Calu3 (cell line): ENCODE results near the gene CLCNKB. TPM values are rescaled to one million over a fixed set of nuclear protein-coding genes. Genes with fewer than 3 reads are reported as not detected.

ENCODE experiments used
- BruUV-seq: library from RNA; stranded (reverse); fragments of 400-500 nt; replicated peaks from 2 replicates; lab custom pipeline; 2021; lab: Mats Ljungman, UMichigan
- CTCF ChIA-PET: fragments of 300-600 bp; sonication (Branson Sonifier 250); formaldehyde crosslinking; loops from one replicate; lab custom pipeline; 2022; ENCODE audit warnings: antibody characterized with exemption; lab: Charles Lee
- DNase-seq: peaks from one replicate; pipeline ENCODE4 v3.0.0; 2022
- H3K27ac Mint-ChIP-seq: one replicate; pipeline ENCODE4 v1.8.0; 2022; ENCODE audit warnings: mixed read lengths; ENCODE audit not compliant: unreplicated experiment
- H3K27me3 Mint-ChIP-seq: one replicate; pipeline ENCODE4 v1.8.0; 2022; ENCODE audit warnings: mixed read lengths; ENCODE audit not compliant: unreplicated experiment
- H3K36me3 Mint-ChIP-seq: one replicate; pipeline ENCODE4 v1.8.0; 2022; ENCODE audit warnings: mild to moderate bottlenecking, moderate library complexity, mixed read lengths; ENCODE audit not compliant: insufficient read depth, unreplicated experiment
- H3K4me1 Mint-ChIP-seq: one replicate; pipeline ENCODE4 v1.8.0; 2022; ENCODE audit warnings: mild to moderate bottlenecking, low read depth, mixed read lengths; ENCODE audit not compliant: unreplicated experiment
- H3K4me3 Mint-ChIP-seq: one replicate; pipeline ENCODE4 v1.8.0; 2022; ENCODE audit warnings: mild to moderate bottlenecking, low read depth, moderate library complexity, mixed read lengths; ENCODE audit not compliant: unreplicated experiment
- H3K9me3 Mint-ChIP-seq: one replicate; pipeline ENCODE4 v1.8.0; 2022; ENCODE audit warnings: low read depth, mixed read lengths; ENCODE audit not compliant: unreplicated experiment
- CTCF ChIP-seq: fragments of 200-600 bp; IDR thresholded peaks from one replicate; pipeline ENCODE4 v1.8.0; 2022; ENCODE audit warnings: antibody characterized with exemption; ENCODE audit not compliant: unreplicated experiment
- intact Hi-C: fragments of 100-400 bp; cut with micrococcal nuclease; formaldehyde crosslinking; loops from one replicate; pipeline ENCODE4 v1.10.0; 2022; ENCODE audit not compliant: unreplicated experiment
- total RNA-seq: library from RNA; stranded (reverse); gene quantifications from 2 replicates; pipeline ENCODE4 v1.2.3, GENCODE V29; 2022

Gene CLCNKB
- total RNA-seq, 1 experiment from 2014 or later = not detected

GRCh38 chr1:16088351-16088911 lies 44.8 kb downstream of the CLCNKB start:
- no peak for DNase-seq
- no peak for TF ChIP-seq CTCF
- BruUV-seq = no TSS peak
- intact Hi-C loops = no loop called here
- Mint-ChIP-seq H3K4me3 (no peak overlapping the region), H3K36me3 (no peaks in the 10 kb centered on the region), H3K27ac (no peak overlapping the region), H3K27me3 (no peaks in the 10 kb centered on the region), H3K9me3 (no peaks in the 10 kb centered on the region), H3K4me1 (peaks cover 10% of the 10 kb centered on the region)
- CTCF ChIA-PET = no interaction called here

DNA sequence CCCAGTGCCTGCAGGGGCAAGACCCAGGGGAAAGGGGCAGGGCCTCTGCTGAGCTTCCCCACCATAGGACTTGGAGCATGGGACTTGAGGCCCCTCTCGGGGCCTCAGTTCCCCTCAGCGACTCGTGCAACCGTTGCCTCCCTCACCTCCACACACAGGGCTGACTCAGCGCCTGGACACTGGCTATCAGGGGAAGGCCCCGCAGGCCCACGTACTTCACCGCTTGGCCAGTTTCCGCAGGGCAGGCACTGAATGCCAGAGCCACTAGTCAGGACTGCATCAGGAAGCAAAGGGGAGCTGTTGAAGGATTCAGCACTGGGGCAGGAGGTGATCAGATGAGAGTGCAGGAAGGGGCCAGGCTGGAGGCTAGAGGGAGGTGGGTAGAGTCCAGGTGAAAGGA lies 45.4 kb downstream of the CLCNKB start:
- no TSS peak for BruUV-seq
- DNase-seq = peak; percentile 62
- Mint-ChIP-seq H3K27ac (no peak overlapping the region), H3K4me3 (no peak overlapping the region), H3K9me3 (no peaks in the 10 kb centered on the region), H3K4me1 (peaks cover 10% of the 10 kb centered on the region), H3K27me3 (no peaks in the 10 kb centered on the region), H3K36me3 (no peaks in the 10 kb centered on the region)
- intact Hi-C loops = no loop called here
- CTCF ChIA-PET = interaction anchor here (0.5 kb wide), 1 partner anchor 29 kb away, joined by 3 read pairs; no protein-coding TSS in a partner anchor
- no peak for TF ChIP-seq CTCF

- BruUV-seq = no TSS peak
- Mint-ChIP-seq H3K27me3 (peaks cover 9% of the 10 kb centered on the region), H3K27ac (no peak overlapping the region), H3K4me3 (no peak overlapping the region), H3K9me3 (no peaks in the 10 kb centered on the region), H3K36me3 (no peaks in the 10 kb centered on the region), H3K4me1 (peaks cover 10% of the 10 kb centered on the region)
- TF ChIP-seq CTCF = no peak
- DNase-seq = no peak
- CTCF ChIA-PET = no interaction called here
- intact Hi-C loops = no loop called here
These were observed 46.7 kb downstream of the CLCNKB start for GRCh38 chr1:16090076-16090826.

- no peak overlapping the region for H3K4me3 Mint-ChIP-seq
- no peak for TF ChIP-seq CTCF
- peaks cover 20% of the 10 kb centered on the region for H3K27me3 Mint-ChIP-seq
- H3K36me3 Mint-ChIP-seq = peaks cover 1% of the 10 kb centered on the region
- BruUV-seq = no TSS peak
- peaks cover 10% of the 10 kb centered on the region for H3K4me1 Mint-ChIP-seq
- H3K9me3 Mint-ChIP-seq = no peaks in the 10 kb centered on the region
- H3K27ac Mint-ChIP-seq = no peak overlapping the region
- intact Hi-C loops = no loop called here
- DNase-seq = no peak
- CTCF ChIA-PET = no interaction called here
These were observed 47.7 kb downstream of the CLCNKB start for GRCh38 chr1:16091296-16091695.
